OCI-LY1 (cell line): ENCODE results near the gene MYO10.

Source experiments
- H2AFZ ChIP-seq: fragments of 200-600 bp; sonication (generic), shearing (Covaris generic); 2 replicates; pipeline ENCODE4 v1.6.0; 2014; ENCODE audit warnings: antibody characterized with exemption, mild to moderate bottlenecking, low read length
- H3F3A ChIP-seq: fragments of 200-600 bp; sonication (generic), shearing (Covaris generic); 2 replicates; pipeline ENCODE4 v1.6.0; 2014; ENCODE audit warnings: mild to moderate bottlenecking, antibody characterized with exemption, low read length, moderate library complexity; ENCODE audit not compliant: insufficient read depth
- H3K27ac ChIP-seq: fragments of 200-600 bp; sonication (generic); 2 replicates; pipeline ENCODE4 v1.5.1; 2014; ENCODE audit warnings: low read length, mixed run types, mild to moderate bottlenecking, low read depth; ENCODE audit not compliant: poor library complexity, severe bottlenecking
- H3K27me3 ChIP-seq: fragments of 200-600 bp; sonication (generic); 2 replicates; pipeline ENCODE4 v1.6.0; 2014; ENCODE audit warnings: antibody characterized with exemption, mild to moderate bottlenecking, low read length, moderate library complexity; ENCODE audit not compliant: insufficient read depth
- H3K36me3 ChIP-seq: fragments of 200-600 bp; sonication (generic); 2 replicates; pipeline ENCODE4 v1.6.1; 2014; ENCODE audit warnings: mild to moderate bottlenecking, antibody characterized with exemption, low read length, moderate library complexity, mixed read lengths; ENCODE audit not compliant: insufficient read depth
- H3K4me1 ChIP-seq: fragments of 200-600 bp; sonication (generic); 2 replicates; pipeline ENCODE4 v1.5.1; 2014; ENCODE audit warnings: mild to moderate bottlenecking, low read length, moderate library complexity; ENCODE audit not compliant: insufficient read depth, severe bottlenecking
- H3K4me2 ChIP-seq: fragments of 200-600 bp; sonication (generic), shearing (Covaris generic); 2 replicates; pipeline ENCODE4 v1.6.1; 2014; ENCODE audit warnings: low read length
- H3K4me3 ChIP-seq: fragments of 200-600 bp; sonication (generic); 2 replicates; pipeline ENCODE4 v1.5.1; 2014; ENCODE audit warnings: low read length, low read depth, mild to moderate bottlenecking, mixed read lengths; ENCODE audit not compliant: poor library complexity, severe bottlenecking
- H3K79me2 ChIP-seq: fragments of 200-600 bp; shearing (Covaris generic); 2 replicates; pipeline ENCODE4 v1.6.1; 2016; ENCODE audit warnings: mixed run types, low read length, mixed read lengths; ENCODE audit not compliant: insufficient read depth
- H3K9ac ChIP-seq: fragments of 200-600 bp; sonication (generic), shearing (Covaris generic); 2 replicates; pipeline ENCODE4 v1.6.1; 2014; ENCODE audit warnings: mild to moderate bottlenecking, low read length, mixed read lengths
- H3K9me2 ChIP-seq: fragments of 200-600 bp; sonication (generic), shearing (Covaris generic); 2 replicates; pipeline ENCODE4 v1.6.1; 2014; ENCODE audit warnings: low read depth, mild to moderate bottlenecking, low read length, mixed read lengths
- H3K9me3 ChIP-seq: fragments of 200-600 bp; shearing (Covaris generic); 2 replicates; pipeline ENCODE4 v1.6.1; 2014; ENCODE audit warnings: low read length, mixed read lengths
- H4K20me1 ChIP-seq: fragments of 200-600 bp; sonication (generic), shearing (Covaris generic); 2 replicates; pipeline ENCODE4 v1.6.0; 2016; ENCODE audit warnings: mild to moderate bottlenecking, low read length; ENCODE audit not compliant: insufficient read depth
- EZH2 ChIP-seq: fragments of 200-600 bp; sonication (generic), shearing (Covaris generic); IDR thresholded peaks from 2 replicates; pipeline ENCODE4 v1.8.0; 2017; ENCODE audit warnings: borderline replicate concordance, mixed run types, mild to moderate bottlenecking, antibody characterized with exemption, low read length, moderate library complexity, mixed read lengths
- TF ChIP-seq, protein P1 (sequence below): fragments of 200-600 bp; sonication (generic), shearing (Covaris generic); IDR thresholded peaks from 2 replicates; pipeline ENCODE4 v1.5.1; 2017; ENCODE audit warnings: mild to moderate bottlenecking, antibody characterized with exemption, low read length, moderate library complexity, mixed read lengths

Gene MYO10

DNA sequence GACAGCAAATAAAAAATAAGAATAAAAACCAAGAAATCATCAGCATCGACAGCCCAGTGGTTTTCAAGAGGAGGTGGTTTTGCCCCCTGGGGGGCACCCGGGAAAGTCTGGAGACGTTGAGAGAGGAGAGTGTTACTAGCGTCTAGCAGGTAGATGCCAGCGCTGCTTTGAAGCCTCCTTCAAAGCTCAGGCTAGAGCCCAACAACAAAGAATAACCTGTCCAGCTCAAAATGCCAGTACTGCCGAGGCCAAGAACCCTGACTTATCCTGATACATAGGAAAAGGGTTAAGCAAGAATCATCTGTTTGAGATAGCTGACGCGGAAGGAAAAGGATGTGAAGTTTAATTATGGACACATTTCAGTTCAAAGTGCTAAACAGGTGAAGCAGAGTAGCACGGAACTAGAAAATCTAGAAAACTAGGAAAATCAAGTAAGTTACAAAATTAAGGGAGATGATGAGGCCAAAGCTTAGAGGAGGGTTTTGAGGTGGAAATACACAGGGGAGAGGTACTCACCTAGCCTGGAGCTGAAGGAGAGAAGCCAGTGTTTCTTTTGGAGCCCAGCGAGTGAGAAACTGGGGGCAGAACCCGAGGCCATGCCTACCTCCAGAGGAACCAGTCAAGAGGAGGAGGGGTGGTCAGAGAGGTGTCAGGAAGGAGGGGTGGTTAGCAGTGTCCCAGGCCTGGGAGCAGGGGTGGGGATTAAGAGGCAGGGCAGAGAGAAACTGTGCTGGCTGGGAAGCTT is 198.3 kb downstream of the MYO10 start:
- H2AFZ ChIP-seq, result no peak overlapping the region
- no peaks in the 10 kb centered on the region for H3K27me3 ChIP-seq
- H3K9ac ChIP-seq, result no peak overlapping the region
- no peaks in the 10 kb centered on the region for H3F3A ChIP-seq
- H4K20me1 ChIP-seq, result no peaks in the 10 kb centered on the region
- H3K9me3 ChIP-seq, result no peaks in the 10 kb centered on the region
- H3K4me3 ChIP-seq, result no peak overlapping the region
- H3K27ac ChIP-seq, result no peak overlapping the region
- H3K9me2 ChIP-seq, result no peaks in the 10 kb centered on the region
- TF ChIP-seq, protein P1, sequence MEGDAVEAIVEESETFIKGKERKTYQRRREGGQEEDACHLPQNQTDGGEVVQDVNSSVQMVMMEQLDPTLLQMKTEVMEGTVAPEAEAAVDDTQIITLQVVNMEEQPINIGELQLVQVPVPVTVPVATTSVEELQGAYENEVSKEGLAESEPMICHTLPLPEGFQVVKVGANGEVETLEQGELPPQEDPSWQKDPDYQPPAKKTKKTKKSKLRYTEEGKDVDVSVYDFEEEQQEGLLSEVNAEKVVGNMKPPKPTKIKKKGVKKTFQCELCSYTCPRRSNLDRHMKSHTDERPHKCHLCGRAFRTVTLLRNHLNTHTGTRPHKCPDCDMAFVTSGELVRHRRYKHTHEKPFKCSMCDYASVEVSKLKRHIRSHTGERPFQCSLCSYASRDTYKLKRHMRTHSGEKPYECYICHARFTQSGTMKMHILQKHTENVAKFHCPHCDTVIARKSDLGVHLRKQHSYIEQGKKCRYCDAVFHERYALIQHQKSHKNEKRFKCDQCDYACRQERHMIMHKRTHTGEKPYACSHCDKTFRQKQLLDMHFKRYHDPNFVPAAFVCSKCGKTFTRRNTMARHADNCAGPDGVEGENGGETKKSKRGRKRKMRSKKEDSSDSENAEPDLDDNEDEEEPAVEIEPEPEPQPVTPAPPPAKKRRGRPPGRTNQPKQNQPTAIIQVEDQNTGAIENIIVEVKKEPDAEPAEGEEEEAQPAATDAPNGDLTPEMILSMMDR, result no peak
- TF ChIP-seq EZH2, result no peak
- no peaks in the 10 kb centered on the region for H3K4me1 ChIP-seq
- H3K79me2 ChIP-seq, result no peaks in the 10 kb centered on the region
- H3K36me3 ChIP-seq, result no peaks in the 10 kb centered on the region
- H3K4me2 ChIP-seq, result no peak overlapping the region

DNA sequence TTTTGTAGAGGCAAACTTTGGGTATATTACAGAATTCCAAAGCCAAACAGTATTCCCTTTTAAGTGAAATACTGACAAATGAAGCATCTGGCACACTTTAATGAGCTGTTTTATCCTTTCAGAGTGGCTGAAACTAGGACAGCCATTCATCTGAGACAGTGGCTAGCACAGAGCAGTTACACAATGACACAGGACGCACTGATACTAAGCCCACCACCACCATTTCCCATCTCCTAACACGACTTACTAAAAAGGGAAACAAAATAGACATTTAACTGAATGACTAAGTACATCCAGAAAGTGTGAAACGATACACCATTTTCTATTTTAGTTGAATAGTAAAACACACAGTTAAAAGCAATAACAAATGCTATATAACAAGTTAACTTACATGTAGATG is 198.9 kb downstream of the MYO10 start:
- no peak overlapping the region for H3K9ac ChIP-seq
- no peaks in the 10 kb centered on the region for H3K9me3 ChIP-seq
- H3K9me2 ChIP-seq, result no peaks in the 10 kb centered on the region
- no peak overlapping the region for H2AFZ ChIP-seq
- H3K27me3 ChIP-seq, result no peaks in the 10 kb centered on the region
- no peaks in the 10 kb centered on the region for H4K20me1 ChIP-seq
- no peaks in the 10 kb centered on the region for H3F3A ChIP-seq
- H3K4me1 ChIP-seq, result no peaks in the 10 kb centered on the region
- TF ChIP-seq EZH2, result no peak
- TF ChIP-seq, protein P1, result no peak
- no peak overlapping the region for H3K4me3 ChIP-seq
- H3K36me3 ChIP-seq, result no peaks in the 10 kb centered on the region
- H3K79me2 ChIP-seq, result no peaks in the 10 kb centered on the region
- no peak overlapping the region for H3K27ac ChIP-seq
- H3K4me2 ChIP-seq, result no peak overlapping the region

DNA sequence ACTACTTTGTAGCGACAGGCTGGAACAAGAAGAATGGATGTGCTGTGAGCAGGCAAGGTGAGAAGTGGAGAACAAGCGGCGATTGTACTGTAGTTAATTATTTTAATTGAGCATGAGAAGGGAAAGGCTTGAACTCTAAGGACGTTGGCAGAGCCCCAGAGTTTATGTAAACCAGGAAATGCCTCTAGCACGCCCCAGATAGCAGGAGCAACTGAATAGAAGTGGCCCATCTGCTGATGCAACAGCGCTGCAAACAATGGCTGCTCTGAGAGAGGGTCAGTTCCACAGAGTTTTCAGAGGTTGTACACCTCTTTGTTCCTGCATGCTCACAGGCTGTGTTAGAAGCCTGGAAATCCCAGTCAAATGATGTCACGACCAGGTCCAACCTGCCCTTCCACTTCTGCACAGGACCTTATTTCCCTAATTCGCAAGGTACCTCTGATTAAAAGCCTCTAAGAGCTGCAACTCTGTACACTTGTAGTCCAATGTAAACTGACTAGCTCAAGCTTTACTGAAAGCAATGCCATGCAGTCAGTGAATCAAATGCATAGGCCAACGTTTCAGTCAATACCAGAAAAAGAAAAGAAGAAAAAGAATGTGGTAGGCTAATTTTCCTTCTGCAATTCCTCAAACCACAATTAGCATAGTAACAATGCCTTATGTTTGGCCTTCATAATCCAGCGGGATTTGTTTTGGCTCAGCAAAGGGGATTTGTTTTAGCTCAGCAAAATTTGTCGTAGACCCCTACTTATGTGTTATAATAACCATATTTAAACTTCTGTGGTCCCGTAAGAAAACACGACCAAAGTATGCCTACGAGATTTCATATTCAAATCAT is 199.7 kb downstream of the MYO10 start:
- no peak for TF ChIP-seq EZH2
- TF ChIP-seq, protein P1, result no peak
- Histone ChIP-seq H3K79me2 (no peaks in the 10 kb centered on the region), H3F3A (no peaks in the 10 kb centered on the region), H3K4me1 (no peaks in the 10 kb centered on the region), H3K9me2 (no peaks in the 10 kb centered on the region), H3K27me3 (no peaks in the 10 kb centered on the region), H3K9ac (no peak overlapping the region), H3K9me3 (no peaks in the 10 kb centered on the region), H3K4me3 (no peak overlapping the region), H3K4me2 (no peak overlapping the region), H3K27ac (no peak overlapping the region), H2AFZ (no peak overlapping the region), H3K36me3 (no peaks in the 10 kb centered on the region), H4K20me1 (no peaks in the 10 kb centered on the region)
